ENCODE results near the gene FTL.

FTL gene

DNA sequence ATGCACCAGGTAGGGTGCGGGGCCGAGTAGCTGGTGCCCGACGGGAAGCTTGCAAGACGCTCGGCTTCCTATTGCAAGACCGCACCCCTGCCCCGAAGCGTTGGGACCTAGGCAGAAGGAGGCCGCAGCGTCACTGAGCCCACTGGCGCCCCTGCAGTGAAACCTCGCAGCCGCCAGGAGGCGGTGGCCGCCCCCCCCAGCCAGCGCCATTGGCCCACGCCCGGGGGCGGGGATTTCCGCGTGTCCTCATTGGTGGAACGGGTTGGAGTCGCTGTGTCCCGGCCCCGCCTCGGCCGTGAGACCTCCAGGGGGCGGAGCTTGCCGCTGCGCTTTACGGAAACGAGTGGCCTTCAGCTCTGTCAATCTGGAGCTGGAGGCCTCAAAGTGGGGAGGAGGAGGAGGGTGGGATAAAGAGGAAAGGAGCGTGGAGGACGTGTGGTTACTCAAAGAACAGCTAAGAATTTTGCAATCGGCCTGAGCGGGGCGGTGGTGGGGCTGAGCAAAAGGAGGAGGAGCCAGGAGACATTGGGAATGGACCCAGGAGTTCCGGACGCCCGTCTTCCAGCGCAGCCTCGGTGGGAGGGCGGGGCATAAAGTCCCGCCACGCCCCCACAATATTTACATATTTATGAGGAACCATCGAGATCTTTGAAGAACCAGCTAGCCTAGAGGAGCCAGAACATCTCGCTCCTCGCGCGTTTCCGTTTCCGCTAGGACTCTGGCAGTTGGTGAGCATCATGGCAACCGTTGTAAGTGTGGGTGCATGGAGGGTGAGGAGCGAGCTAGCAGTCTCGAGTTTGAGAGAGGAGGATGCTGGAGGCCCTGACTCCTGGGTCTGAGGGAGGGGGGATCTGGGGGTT, 28.3 kb downstream of the FTL start, which contains the start of the genes GYS1 and RUVBL2:
Gene GYS1, minus strand, starts transcription at position 135 of the 860 bp plus-strand sequence. CDS start 197 bp downstream, outside the sequence.
Gene RUVBL2, plus strand, starts transcription at position 713 of the 860 bp plus-strand sequence. Its CDS starts 25 bp downstream, at position 738.
- no peak for TF ChIP-seq RARB (CRISPR knock-in tag; IDR thresholded peaks at IDR 0.05)
- TF ChIP-seq, protein P1, sequence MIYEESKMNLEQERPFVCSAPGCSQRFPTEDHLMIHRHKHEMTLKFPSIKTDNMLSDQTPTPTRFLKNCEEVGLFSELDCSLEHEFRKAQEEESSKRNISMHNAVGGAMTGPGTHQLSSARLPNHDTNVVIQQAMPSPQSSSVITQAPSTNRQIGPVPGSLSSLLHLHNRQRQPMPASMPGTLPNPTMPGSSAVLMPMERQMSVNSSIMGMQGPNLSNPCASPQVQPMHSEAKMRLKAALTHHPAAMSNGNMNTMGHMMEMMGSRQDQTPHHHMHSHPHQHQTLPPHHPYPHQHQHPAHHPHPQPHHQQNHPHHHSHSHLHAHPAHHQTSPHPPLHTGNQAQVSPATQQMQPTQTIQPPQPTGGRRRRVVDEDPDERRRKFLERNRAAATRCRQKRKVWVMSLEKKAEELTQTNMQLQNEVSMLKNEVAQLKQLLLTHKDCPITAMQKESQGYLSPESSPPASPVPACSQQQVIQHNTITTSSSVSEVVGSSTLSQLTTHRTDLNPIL (CRISPR knock-in tag; IDR thresholded peaks at IDR 0.05; ENCODE audit: low read depth) = no peak
- no peak for TF ChIP-seq PPARA (CRISPR knock-in tag; IDR thresholded peaks at IDR 0.05; ENCODE audit: borderline replicate concordance)
- no peak for TF ChIP-seq ZFP3 (CRISPR knock-in tag; IDR thresholded peaks at IDR 0.05)
- peak; percentile 92 for ATAC-seq

DNA sequence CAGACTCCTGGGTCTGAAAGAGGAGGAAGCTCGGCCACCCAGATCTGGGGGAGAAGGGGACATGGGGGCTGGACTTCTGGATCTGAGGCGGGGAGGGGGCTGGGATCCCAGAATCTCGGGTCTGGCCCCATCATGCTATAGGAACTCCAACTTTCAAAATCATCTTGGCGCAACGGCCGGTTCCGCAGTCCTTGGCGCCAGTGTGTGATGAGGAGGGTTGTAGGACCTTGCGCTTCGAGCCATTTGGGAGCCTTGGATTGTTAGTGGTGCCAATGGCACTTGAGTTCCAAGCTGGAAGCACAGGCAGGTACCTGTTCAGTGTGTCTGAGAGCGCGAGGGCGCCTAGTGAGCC, 28.9 kb downstream of the FTL start:
- no peak for ATAC-seq
- TF ChIP-seq TOX (CRISPR knock-in tag; IDR thresholded peaks at IDR 0.05; ENCODE audit: borderline replicate concordance) = no peak
- TF ChIP-seq BACH2 (CRISPR knock-in tag; IDR thresholded peaks at IDR 0.05; ENCODE audit: borderline replicate concordance) = no peak
- TF ChIP-seq ZFP30 (CRISPR knock-in tag; IDR thresholded peaks at IDR 0.05) = no peak
- TF ChIP-seq ZNF70 (CRISPR knock-in tag; IDR thresholded peaks at IDR 0.05) = no peak
- TF ChIP-seq, protein P2, sequence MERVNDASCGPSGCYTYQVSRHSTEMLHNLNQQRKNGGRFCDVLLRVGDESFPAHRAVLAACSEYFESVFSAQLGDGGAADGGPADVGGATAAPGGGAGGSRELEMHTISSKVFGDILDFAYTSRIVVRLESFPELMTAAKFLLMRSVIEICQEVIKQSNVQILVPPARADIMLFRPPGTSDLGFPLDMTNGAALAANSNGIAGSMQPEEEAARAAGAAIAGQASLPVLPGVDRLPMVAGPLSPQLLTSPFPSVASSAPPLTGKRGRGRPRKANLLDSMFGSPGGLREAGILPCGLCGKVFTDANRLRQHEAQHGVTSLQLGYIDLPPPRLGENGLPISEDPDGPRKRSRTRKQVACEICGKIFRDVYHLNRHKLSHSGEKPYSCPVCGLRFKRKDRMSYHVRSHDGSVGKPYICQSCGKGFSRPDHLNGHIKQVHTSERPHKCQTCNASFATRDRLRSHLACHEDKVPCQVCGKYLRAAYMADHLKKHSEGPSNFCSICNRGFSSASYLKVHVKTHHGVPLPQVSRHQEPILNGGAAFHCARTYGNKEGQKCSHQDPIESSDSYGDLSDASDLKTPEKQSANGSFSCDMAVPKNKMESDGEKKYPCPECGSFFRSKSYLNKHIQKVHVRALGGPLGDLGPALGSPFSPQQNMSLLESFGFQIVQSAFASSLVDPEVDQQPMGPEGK (CRISPR knock-in tag; IDR thresholded peaks at IDR 0.05; ENCODE audit: borderline replicate concordance) = no peak
- TF ChIP-seq, protein P1 (CRISPR knock-in tag; IDR thresholded peaks at IDR 0.05; ENCODE audit: low read depth) = no peak
- no peak for TF ChIP-seq ZFP3 (CRISPR knock-in tag; IDR thresholded peaks at IDR 0.05)
- no peak for TF ChIP-seq OSR1 (CRISPR knock-in tag; IDR thresholded peaks at IDR 0.05)
- no peak for TF ChIP-seq CSDC2 (CRISPR knock-in tag; IDR thresholded peaks at IDR 0.05)
- no peak for TF ChIP-seq ZNF8 (CRISPR knock-in tag; IDR thresholded peaks at IDR 0.05)
- no peak for TF ChIP-seq ESRRG (CRISPR knock-in tag; IDR thresholded peaks at IDR 0.05)
- TF ChIP-seq, protein P3, sequence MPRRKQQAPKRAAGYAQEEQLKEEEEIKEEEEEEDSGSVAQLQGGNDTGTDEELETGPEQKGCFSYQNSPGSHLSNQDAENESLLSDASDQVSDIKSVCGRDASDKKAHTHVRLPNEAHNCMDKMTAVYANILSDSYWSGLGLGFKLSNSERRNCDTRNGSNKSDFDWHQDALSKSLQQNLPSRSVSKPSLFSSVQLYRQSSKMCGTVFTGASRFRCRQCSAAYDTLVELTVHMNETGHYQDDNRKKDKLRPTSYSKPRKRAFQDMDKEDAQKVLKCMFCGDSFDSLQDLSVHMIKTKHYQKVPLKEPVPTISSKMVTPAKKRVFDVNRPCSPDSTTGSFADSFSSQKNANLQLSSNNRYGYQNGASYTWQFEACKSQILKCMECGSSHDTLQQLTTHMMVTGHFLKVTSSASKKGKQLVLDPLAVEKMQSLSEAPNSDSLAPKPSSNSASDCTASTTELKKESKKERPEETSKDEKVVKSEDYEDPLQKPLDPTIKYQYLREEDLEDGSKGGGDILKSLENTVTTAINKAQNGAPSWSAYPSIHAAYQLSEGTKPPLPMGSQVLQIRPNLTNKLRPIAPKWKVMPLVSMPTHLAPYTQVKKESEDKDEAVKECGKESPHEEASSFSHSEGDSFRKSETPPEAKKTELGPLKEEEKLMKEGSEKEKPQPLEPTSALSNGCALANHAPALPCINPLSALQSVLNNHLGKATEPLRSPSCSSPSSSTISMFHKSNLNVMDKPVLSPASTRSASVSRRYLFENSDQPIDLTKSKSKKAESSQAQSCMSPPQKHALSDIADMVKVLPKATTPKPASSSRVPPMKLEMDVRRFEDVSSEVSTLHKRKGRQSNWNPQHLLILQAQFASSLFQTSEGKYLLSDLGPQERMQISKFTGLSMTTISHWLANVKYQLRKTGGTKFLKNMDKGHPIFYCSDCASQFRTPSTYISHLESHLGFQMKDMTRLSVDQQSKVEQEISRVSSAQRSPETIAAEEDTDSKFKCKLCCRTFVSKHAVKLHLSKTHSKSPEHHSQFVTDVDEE (CRISPR knock-in tag; IDR thresholded peaks at IDR 0.05) = no peak
- TF ChIP-seq, protein P4, sequence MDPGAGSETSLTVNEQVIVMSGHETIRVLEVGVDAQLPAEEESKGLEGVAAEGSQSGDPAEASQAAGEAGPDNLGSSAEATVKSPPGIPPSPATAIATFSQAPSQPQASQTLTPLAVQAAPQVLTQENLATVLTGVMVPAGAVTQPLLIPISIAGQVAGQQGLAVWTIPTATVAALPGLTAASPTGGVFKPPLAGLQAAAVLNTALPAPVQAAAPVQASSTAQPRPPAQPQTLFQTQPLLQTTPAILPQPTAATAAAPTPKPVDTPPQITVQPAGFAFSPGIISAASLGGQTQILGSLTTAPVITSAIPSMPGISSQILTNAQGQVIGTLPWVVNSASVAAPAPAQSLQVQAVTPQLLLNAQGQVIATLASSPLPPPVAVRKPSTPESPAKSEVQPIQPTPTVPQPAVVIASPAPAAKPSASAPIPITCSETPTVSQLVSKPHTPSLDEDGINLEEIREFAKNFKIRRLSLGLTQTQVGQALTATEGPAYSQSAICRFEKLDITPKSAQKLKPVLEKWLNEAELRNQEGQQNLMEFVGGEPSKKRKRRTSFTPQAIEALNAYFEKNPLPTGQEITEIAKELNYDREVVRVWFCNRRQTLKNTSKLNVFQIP (CRISPR knock-in tag; IDR thresholded peaks at IDR 0.05; ENCODE audit: borderline replicate concordance, low read depth) = no peak
- no peak for TF ChIP-seq ZC3H10 (CRISPR knock-in tag; IDR thresholded peaks at IDR 0.05)
- TF ChIP-seq TCF4 (CRISPR knock-in tag; IDR thresholded peaks at IDR 0.05; ENCODE audit: borderline replicate concordance) = no peak
- no peak for TF ChIP-seq ZNF565 (CRISPR knock-in tag; conservative IDR thresholded peaks at IDR 0.05; ENCODE audit: low read depth)
- TF ChIP-seq PPARA (CRISPR knock-in tag; IDR thresholded peaks at IDR 0.05; ENCODE audit: borderline replicate concordance) = no peak

DNA sequence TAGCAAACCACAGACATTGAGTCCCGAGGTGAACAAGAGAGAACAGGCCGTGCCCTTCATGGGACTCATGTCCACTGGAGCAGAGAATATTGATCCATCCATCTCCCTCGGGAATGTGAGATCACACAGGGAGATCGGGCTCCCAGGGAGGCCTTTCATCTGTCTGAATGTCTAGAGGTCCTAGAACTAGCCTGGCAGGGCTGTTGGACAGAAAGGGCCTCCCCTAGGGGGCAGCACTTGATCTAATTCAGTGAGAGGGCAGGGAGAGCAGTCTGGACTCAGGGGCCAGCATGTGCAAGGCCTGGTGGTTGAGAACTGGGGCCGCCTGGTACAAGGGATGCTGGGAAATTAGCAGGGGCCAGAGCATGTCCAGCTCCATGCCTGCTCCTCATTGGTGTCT, 32.9 kb downstream of the FTL start:
- ATAC-seq = 0 out of 3 replicates have a peak, but pooled peaks have one; percentile 7
- TF ChIP-seq ZNF70 (CRISPR knock-in tag; IDR thresholded peaks at IDR 0.05) (no peak), ZFP3 (CRISPR knock-in tag; IDR thresholded peaks at IDR 0.05) (no peak), ZFP30 (CRISPR knock-in tag; IDR thresholded peaks at IDR 0.05) (no peak), ESRRG (CRISPR knock-in tag; IDR thresholded peaks at IDR 0.05) (no peak), GLIS3 (CRISPR knock-in tag; IDR thresholded peaks at IDR 0.05) (no peak), ARNTL (CRISPR knock-in tag; IDR thresholded peaks at IDR 0.05; ENCODE audit: borderline replicate concordance, low read depth) (no peak), BACH2 (CRISPR knock-in tag; IDR thresholded peaks at IDR 0.05; ENCODE audit: borderline replicate concordance) (no peak), PPARA (CRISPR knock-in tag; IDR thresholded peaks at IDR 0.05; ENCODE audit: borderline replicate concordance) (no peak), TOX (CRISPR knock-in tag; IDR thresholded peaks at IDR 0.05; ENCODE audit: borderline replicate concordance) (no peak), SNAI2 (CRISPR knock-in tag; IDR thresholded peaks at IDR 0.05) (no peak), ZNF8 (CRISPR knock-in tag; IDR thresholded peaks at IDR 0.05) (no peak), ISL1 (CRISPR knock-in tag; IDR thresholded peaks at IDR 0.05) (no peak)
- TF ChIP-seq, protein P3 (CRISPR knock-in tag; IDR thresholded peaks at IDR 0.05) = no peak
- TF ChIP-seq, protein P4 (CRISPR knock-in tag; IDR thresholded peaks at IDR 0.05; ENCODE audit: borderline replicate concordance, low read depth) = no peak

All from SK-N-SH treated with all-trans-retinoic acid at 6 μM for 48 hours (cell line).